Stomach (tissue), 4 donors: ENCODE results near the gene EPB41L2.

Source experiments
- CTCF ChIP-seq, 7 experiments: fragments of 450-650 bp in 4 of 7; fragments of 200-600 bp in 3 of 7; sonication (generic) in 3 of 7; IDR thresholded peaks; one replicate each; pipeline ENCODE4 v1.5.1; 2016 to 2019; ENCODE audit warnings: antibody characterized with exemption in 7 of 7, control low read depth in 2 of 7, mild to moderate bottlenecking in 1 of 7
- EP300 ChIP-seq: sonication (generic); formaldehyde crosslinking; IDR thresholded peaks from one replicate; pipeline ENCODE4 v1.6.1; 2017; ENCODE audit warnings: antibody characterized with exemption
- POLR2A ChIP-seq, 4 donors: fragments of 450-650 bp; IDR thresholded peaks; one replicate each; pipeline ENCODE4 v1.6.1; 2016; ENCODE audit warnings: antibody characterized with exemption in 4 of 4, control low read depth in 2 of 4, mild to moderate bottlenecking in 1 of 4, moderate library complexity in 1 of 4

- TF ChIP-seq CTCF (IDR thresholded peaks at IDR 0.05) (no peak), EP300 (no peak), POLR2A (IDR thresholded peaks at IDR 0.05) (no peak)
Observed at GRCh38 chr6:130895516-130895915, 167.5 kb downstream of the EPB41L2 start.
